T-helper 2 cell treated with Interferon-gamma antibody and Interleukin-4, amounts not matched to agents 100 ng/mL and 5 ng/mL, for 36 hours (primary cell): ENCODE measurements around the gene ARPC5. TPM values are rescaled to one million over a fixed set of nuclear protein-coding genes. Genes with fewer than 3 reads are reported as not detected.
"Not testable (repeated sequence)": the region's sequence is repeated elsewhere in the genome, so short reads cannot be mapped to it uniquely, and the experiment has no call there.

Experiments used
- intact Hi-C: fragments of 100-400 bp; cut with micrococcal nuclease; formaldehyde crosslinking; loops from one replicate; pipeline ENCODE4 v1.15.1; 2023
- total RNA-seq: library from RNA; stranded (reverse); gene quantifications from 2 replicates; pipeline ENCODE4 v1.2.3, GENCODE V29; 2022

Gene ARPC5
- total RNA-seq, 1 donor from 2014 or later, result 264 TPM

DNA sequence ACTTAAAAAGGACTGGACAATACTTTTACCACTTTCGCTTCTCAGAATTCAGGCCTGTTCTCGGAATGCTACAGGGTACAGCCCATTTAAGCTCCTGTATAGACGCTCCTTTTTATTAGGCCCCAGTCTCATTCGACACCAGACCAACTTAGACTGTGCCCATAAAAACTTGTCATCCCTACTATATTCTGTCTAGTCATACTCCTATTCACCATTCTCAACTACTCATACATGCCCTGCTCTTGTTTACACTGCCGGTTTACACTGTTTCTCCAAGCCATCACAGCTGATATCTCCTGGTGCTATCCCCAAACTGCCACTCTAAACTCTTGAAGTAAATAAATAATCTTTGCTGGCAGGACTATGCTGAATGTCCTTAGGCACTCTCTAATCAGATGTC, 17.4 kb downstream of the ARPC5 start:
- intact Hi-C loops, result not testable (repeated sequence)

GRCh38 chr1:183612975-183613374, 22.6 kb downstream of the ARPC5 start:
- intact Hi-C loops, result not testable (repeated sequence)

DNA sequence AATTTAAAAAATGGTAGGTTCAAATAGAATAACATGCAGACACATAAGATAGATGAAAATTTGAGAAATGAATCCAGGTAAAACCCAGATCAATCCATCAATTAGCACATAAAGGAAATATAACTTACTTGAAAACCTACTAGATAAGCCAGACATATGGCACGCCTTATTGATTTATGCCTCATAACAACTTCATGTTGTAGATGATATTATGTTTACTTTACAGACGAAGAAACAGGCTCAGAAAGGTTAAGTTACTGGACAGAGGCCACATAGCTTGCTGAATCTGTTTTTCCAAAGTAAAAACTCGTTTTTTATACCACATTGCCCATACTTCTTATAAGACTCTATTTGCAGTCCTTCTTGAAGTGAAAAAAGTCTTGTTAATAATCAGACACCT, 23.2 kb downstream of the ARPC5 start:
- intact Hi-C loops, result no loop called here

GRCh38 chr1:183611021-183611420, 24.6 kb downstream of the ARPC5 start:
- intact Hi-C loops, result no loop called here

- intact Hi-C loops, result no loop called here
Observed at GRCh38 chr1:183609759-183610452, 25.7 kb downstream of the ARPC5 start.

DNA sequence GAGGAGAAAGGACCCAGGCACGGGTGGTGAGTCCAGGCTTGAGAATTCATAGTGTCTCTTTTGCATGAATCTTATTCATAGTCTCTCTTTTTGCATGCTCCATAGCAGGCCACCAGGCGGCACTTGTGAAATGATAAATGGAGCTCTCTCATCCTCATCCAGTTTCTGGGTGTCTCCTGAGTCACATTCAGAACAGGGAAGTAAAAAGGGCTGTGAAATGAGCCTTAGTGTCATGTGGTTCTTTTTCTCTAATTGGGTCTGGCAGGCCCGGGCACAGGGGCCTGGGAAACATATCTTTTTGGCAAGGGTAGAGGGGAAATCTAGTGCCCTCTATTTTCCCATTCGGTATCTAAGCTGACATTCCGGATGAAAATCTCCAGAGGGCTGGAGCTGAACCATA, 26.3 kb downstream of the ARPC5 start:
- intact Hi-C loops, result no loop called here

DNA sequence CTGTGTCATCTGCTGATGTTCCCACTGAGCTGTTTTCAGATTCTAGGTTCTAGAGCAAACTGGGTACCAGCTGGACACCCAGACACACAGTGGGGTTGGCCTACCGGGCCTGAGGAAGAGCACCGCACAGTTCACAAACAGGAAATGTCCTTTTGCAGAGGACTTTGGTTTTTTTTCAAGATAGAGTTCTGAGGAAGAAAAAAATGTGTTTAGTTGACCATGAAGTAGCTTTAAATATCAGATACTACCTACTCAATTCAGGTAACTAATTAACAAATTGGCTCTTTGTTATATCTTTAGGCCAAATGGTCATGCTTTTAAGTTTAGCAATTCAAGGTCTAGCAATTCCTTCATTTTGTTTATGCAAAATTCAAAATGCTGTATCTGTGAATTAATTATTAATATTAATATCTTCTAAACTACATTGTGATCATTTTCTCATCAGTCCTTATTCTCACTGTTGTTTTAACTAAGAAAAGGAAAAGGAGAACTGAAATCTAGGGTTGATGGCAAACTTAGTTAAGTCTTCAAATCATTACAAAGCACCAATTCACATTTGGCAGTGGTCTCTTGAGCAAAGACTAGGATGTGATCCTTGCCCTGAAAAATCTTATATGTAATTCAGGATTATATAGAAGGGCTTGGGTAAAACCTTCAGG, 28.1 kb downstream of the ARPC5 start:
- intact Hi-C loops, result no loop called here

DNA sequence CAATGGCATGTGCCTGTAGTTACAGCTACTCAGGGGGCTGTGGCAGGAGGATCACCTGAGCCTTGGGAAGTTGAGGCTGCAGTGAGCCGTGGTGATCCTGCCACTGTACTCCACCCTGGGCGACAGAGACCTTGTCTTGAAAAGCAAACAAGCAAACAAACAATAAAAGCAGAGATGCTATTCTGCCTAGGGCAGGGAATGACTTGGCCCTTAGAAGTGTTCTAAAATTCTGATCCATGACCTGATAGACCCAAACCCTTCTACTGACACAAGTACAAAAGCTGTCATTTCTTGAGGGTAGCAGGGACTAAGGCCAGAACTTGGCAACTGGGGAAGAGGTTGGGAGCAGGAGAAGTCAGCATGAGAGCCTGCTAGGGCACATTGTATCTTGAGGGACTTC, 29.7 kb downstream of the ARPC5 start:
- intact Hi-C loops, result no loop called here

DNA sequence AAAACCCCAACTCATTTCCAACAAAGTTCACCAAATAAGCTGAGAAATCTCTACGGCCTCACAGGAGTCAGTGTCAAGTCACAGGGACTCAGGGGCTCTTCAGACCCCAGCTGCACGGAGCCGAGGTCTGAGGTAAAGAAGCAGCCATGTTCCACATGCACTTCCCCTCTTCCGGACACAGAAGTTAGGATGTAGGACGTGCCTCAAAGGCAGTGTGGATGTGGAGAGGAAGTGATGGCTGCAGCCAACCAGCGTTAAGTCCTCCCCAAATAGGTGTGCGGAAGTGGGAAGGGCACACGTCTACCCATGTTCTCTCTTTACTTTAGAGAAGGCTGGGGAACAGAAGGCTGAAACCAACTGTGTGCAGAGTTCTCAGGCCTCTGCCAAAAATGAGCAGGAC, 30.8 kb downstream of the ARPC5 start:
- intact Hi-C loops, result no loop called here

DNA sequence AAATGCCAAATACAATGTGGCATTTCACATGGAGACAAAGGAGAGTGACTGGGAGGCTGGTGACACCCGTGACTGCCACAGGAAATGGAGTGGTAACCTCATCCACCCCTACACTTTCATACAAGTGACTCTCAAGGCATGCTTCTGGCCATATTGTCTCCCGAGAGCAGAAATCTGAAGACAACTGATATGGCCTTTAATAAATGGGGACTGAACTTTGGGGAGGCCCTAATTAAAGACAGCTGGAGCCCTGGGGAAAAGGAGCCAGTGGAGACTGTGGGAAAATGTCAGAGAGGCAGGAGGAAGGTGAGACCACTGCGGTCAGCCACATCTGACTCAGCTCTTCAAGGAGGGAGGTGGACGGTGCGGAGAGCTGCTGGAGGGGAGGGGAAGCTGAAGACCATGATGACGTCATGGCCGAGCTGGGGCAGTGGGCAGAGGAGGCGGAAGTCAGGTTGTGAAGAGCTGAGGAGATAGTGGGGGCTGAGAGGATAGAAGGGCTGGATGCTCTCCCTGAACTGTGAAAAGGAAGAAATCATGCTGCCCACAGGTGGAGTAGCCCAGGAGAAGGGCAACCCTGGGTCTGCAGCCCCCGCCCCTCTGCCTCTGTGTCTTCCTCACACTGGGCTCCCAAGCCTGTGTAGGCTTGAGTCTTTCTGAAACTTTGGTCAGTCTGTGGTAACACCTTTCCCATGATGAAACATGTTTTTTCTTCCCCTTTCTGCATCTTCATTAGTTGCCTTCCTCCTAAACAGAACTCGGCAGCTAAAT, 31.4 kb downstream of the ARPC5 start:
- intact Hi-C loops, result no loop called here

DNA sequence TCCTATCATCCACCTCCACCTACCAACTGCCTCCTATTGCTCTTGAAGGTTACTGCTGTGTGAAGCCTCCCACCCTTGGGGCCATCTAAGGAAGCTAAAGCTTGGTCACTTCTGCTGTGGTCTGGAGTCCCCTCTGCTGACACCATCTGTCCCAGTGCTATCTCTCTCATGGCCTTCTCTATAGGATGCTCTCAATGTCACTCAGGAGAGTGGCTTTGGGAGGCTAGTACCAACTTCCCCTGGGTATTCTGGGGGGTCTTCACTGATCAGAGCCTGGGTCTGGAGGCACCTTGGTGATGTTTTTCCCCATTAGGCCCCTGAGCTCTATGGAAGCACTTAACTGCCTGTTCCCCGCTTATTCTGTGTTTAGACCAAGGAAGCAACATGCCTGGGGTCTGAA, 33.1 kb downstream of the ARPC5 start:
- intact Hi-C loops, result no loop called here

DNA sequence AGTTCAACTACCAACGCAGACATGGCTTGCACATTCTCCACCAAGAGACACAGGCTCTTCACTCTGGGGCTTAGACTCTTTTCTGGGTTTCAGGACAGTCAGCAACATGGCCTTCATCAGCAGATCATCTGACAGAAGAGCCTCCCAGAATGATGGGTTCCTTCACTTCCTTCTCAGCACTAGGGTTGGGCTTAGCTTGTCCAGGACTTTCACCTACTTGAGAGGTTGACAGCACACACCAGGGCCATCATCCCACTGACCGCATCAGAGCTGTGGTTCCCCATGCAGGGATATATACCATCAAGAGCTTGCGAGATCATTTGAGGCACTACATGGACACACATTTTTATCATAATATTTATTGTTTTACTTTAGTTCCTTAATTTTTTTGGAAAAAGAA, 34.9 kb downstream of the ARPC5 start:
- intact Hi-C loops, result no loop called here

- intact Hi-C loops, result no loop called here
Observed at GRCh38 chr1:183600136-183600535, 35.4 kb downstream of the ARPC5 start.

GRCh38 chr1:183598386-183598785, 37.2 kb downstream of the ARPC5 start:
- intact Hi-C loops, result no loop called here

GRCh38 chr1:183597656-183598347, 37.8 kb downstream of the ARPC5 start:
- intact Hi-C loops, result no loop called here

GRCh38 chr1:183596500-183596899, 39.1 kb downstream of the ARPC5 start:
- intact Hi-C loops, result no loop called here

DNA sequence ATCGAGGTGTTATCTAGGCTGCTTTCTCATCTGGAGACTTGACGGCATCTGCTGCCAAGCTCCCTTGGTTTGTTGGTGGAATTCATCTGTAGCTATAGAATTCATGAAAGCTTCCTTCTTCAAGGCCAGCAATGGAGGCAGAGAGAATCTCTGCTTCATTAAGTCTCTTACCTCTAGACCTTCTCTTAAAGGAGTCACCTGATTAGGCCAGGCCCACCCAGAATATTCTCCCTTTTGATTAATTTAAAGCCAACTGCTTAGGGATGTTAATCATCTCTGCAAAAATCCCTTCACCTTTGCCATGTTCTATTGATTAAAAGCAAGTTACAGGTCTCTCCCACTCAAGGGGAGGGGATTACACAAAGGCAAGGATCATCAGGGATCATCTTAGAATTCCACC, 40.0 kb downstream of the ARPC5 start:
- intact Hi-C loops, result no loop called here

GRCh38 chr1:183593356-183593755, 42.2 kb downstream of the ARPC5 start:
- intact Hi-C loops, result loop anchor here (5.0 kb wide), 1 partner anchor 51 kb away; no protein-coding TSS in a partner anchor

DNA sequence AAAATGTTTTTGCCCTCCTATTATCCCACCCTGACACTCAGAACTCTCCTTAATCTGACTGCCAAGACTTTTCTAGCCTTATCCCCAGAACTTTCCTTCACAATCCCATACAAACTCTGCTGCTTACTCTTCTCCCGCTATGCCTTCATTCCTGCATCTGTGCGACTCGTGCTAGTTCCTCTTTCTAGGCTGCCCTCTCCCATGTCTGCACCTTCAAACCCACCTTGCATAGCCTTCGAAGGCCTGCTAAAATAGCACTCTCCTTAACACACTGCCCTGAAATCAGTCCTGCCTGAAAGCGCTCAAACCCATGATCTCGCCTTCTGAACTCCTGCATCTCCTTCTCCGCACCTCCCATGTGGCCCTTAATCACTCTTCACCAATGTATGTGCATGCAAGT, 42.9 kb downstream of the ARPC5 start:
- intact Hi-C loops, result loop anchor here (5.0 kb wide), 1 partner anchor 50 kb away; no protein-coding TSS in a partner anchor

- intact Hi-C loops, result loop anchor here (1.0 to 5.0 kb wide), 3 partner anchors 44 to 120 kb away; partner anchors contain the start of gene ARPC5
Observed at GRCh38 chr1:183590244-183591191, 45.1 kb downstream of the ARPC5 start, which contains the start of gene NCF2. NCF2 (minus strand) TSS chr1:183590459; CDS start chr1:183590329, 130 bp downstream.
